Measurements from ENCODE around the gene ZNF839.
"Not testable (repeated sequence)": the region's sequence is repeated elsewhere in the genome, so short reads cannot be mapped to it uniquely, and the experiment has no call there.

The ZNF839 gene

DNA sequence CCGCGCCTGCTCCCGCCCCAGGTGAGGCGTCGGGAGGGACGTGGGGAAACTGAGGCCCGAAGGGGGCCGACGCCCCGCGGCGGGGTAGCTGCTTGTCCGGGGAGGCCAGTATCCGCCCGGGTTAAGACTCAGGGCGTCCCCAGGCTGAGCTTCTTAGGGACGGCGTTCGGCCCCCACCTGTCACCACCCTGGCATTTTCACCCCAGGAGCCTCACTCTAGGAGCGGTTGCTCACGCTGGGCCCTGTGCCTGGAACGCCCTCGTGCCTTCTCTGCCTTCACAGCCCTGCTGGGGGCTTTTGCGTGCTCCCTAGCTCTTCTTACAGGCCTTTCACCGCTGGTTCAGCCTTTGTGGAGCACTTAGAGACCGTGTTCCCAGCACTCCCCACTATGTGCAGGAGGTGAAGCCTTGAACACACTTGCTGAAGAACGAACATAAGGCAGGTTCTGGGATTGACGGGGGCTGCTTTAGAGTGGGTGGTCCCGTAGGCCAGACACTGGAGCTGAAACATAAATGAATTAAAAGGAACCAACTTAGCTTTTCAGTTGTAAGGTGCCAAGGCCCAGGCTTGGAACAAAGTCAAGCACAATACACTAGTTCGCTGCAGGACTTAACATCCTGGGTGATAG, 601 bp downstream of the ZNF839 start:
- H3K4me3 ChIP-seq (ENCODE audit: low read depth, low read length) = peak overlapping the region; percentile 84
- TF ChIP-seq, protein P1, sequence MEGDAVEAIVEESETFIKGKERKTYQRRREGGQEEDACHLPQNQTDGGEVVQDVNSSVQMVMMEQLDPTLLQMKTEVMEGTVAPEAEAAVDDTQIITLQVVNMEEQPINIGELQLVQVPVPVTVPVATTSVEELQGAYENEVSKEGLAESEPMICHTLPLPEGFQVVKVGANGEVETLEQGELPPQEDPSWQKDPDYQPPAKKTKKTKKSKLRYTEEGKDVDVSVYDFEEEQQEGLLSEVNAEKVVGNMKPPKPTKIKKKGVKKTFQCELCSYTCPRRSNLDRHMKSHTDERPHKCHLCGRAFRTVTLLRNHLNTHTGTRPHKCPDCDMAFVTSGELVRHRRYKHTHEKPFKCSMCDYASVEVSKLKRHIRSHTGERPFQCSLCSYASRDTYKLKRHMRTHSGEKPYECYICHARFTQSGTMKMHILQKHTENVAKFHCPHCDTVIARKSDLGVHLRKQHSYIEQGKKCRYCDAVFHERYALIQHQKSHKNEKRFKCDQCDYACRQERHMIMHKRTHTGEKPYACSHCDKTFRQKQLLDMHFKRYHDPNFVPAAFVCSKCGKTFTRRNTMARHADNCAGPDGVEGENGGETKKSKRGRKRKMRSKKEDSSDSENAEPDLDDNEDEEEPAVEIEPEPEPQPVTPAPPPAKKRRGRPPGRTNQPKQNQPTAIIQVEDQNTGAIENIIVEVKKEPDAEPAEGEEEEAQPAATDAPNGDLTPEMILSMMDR (IDR thresholded peaks at IDR 0.05; ENCODE audit: insufficient read depth, low read depth, low read length, missing control alignments) = no peak
- DNase-seq (ENCODE audit: low read depth) = peak; percentile 54

DNA sequence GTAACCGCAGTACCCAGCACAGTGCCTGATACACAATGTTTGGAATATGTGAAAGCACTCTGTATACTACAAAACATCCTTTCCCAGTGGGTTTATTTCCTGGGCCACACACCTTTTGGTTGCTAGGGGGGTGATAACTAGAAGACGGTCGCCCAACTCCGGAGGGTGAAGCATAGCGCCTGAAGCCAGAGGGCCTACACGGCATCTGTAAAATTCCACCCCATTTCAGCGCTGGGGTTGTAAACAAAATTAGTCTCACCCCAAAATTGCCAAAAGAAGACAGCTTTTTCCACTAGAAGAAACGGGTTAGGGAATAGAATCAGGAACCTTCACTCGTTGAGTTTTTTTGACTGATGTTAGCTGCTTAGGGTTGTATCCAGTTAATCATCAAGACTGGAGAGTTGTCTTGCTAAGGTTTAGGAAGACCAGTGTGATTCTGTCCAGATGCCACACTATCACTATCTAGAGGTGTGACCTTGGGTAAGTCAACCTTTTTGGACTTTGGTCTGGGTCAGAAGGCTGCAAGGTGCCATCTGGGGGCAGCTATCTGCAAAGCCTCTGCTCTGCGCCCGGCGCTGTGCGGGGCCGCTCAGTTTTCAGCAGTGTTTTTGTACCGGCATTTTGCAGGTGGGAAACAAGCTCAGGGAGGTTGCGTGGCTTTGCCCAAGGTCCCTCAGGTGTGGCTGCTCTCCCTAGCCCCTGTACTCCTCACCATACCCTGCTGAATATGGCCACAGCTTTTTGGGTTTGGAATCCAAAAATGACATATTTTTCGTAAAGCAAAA, 1.3 kb downstream of the ZNF839 start:
- DNase-seq (ENCODE audit: low read depth) = no peak
- TF ChIP-seq, protein P1 (IDR thresholded peaks at IDR 0.05; ENCODE audit: insufficient read depth, low read depth, low read length, missing control alignments) = no peak
- peak overlapping the region; percentile 84 for H3K4me3 ChIP-seq (ENCODE audit: low read depth, low read length)

DNA sequence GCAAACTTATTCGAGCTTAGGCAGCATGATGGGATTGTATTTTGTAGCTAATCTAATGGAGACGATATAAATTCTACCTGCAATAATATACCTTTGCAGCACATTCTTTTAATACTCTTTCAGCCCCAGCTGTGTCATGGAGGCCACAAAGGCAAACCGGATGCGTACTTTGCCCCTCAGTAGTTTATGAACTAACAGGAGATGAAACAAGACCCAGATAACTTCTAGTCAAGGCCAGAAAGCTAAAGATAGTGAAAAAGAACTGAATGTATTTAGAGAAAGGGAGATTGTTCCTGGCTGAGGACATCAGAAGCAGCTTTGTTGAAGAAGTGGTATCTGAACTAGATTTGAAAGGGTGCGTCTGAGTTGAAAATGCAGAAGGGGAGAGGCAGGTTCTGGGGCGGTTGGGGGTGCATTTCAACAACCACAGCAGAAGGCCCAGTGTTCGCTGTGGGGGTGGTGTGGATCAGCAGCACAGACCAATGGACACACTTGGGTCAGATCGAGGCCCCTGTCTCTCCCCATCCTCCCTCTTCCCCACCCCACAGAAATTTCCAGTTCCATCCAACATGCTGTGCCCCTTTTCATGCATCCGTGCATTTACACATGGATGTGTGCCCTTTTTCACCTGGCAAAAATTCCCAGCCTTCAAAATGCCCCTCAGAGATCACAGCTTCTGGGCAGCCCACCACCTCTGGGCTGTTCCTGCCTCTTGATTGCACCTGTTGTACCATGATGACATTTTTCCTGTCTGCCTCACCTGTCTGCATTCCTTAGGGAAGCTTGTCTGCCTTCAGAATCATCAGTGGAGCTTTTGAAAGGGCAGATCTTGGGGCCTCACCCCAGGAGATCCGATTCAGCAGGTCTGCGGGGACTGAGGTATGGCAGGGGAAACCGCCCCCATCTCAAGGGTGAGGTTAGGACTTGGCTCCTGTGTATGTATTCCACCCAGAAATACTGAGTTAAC, 2.2 kb downstream of the ZNF839 start:
- TF ChIP-seq, protein P1 (IDR thresholded peaks at IDR 0.05; ENCODE audit: insufficient read depth, low read depth, low read length, missing control alignments) = no peak
- no peak overlapping the region for H3K4me3 ChIP-seq (ENCODE audit: low read depth, low read length)

DNA sequence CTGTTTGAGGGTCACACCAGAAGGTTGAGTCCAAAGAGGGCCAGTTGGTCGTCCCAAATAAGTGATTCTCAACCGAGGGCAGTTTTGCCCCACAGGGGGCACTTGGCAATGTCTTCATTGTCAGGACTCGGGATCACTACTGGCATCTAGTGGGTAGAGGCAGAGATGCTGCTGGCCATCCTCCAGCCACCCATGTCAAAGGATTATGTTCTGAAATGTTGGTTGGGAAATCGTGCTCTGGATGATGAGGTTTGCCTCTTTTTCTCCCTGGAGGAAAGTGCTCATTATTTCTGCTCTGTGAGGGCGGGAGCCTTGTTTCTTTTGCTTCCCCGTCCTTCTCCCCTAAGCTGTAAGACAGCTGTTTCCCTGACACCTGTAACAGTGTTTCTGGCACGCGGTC, 3.6 kb downstream of the ZNF839 start:
- DNase-seq (ENCODE audit: low read depth) = peak; percentile 50
- TF ChIP-seq, protein P1 (IDR thresholded peaks at IDR 0.05; ENCODE audit: insufficient read depth, low read depth, low read length, missing control alignments) = peak; percentile 41
- no peak overlapping the region for H3K4me3 ChIP-seq (ENCODE audit: low read depth, low read length)

More for the DNA sequence above, 2.2 kb downstream of the ZNF839 start:
- no peak for DNase-seq (ENCODE audit: low read depth)

DNA sequence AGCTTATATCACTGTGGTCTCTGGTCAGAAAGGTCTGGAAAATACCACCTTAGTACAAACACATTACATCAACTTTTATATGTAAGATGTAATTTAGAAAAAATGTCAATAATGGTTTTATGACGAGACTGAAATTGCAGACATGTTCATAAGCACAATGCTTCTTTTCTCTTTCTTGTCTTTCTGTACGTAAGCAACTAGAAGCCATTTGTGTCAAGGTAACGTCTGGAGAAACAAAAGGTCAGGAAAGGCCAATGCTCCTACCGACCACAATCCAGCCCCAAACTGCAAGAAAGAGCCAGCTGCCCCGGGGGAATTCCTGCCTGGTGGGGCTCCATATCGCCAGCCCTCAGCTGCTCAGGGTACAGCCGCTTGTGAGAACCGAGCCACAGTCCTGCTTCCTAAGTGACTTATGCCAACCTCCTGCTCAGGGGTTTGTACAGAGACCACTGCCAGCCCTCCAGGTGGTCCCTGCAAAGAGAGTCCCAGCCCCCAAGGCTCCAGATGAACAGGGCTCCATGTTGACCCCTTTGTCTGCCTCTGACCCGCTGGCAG, 6.3 kb downstream of the ZNF839 start:
- DNase-seq (ENCODE audit: low read depth) = no peak
- TF ChIP-seq, protein P1 (IDR thresholded peaks at IDR 0.05; ENCODE audit: insufficient read depth, low read depth, low read length, missing control alignments) = no peak
- H3K4me3 ChIP-seq (ENCODE audit: low read depth, low read length) = no peak overlapping the region

DNA sequence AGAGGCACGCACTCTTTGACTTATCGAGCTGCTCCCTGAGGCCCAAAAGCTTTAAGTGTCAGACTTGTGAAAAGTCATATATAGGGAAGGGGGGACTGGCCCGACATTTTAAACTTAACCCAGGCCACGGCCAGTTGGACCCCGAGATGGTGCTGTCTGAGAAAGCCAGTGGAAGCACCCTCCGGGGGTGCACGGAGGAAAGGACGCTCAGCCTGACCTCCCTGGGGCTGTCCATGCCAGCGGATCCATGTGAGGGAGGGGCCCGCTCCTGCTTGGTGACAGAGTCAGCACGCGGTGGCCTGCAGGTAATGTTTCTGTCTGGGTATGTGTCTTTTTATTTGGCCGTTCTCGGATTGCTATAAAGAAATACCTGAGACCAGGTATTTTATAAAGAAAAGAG, 7.0 kb downstream of the ZNF839 start:
- no peak for DNase-seq (ENCODE audit: low read depth)
- TF ChIP-seq, protein P1 (IDR thresholded peaks at IDR 0.05; ENCODE audit: insufficient read depth, low read depth, low read length, missing control alignments) = no peak
- H3K4me3 ChIP-seq (ENCODE audit: low read depth, low read length) = no peak overlapping the region

DNA sequence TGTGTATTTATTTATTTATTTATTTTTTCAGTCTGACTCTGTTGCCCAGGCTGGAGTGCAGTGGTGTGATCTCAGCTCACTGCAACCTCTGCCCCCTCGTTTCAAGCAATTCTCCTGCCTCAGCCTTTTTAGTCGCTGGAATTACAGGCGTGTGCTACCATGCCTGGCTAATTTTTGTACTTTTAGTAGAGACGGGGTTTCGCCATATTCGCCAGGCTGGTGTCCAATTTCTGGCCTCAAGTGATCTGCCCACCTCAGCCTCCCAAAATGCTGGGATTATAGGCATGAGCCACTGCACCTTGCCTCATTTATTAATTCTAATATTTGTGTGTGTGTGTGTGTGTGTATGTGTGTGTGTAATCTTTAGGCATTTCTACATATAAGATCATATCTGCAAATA, 9.8 kb downstream of the ZNF839 start:
- H3K4me3 ChIP-seq (ENCODE audit: low read depth, low read length); DNase-seq (ENCODE audit: low read depth): not testable (repeated sequence)

Data from GM12865 (cell line).